HG03575 (cell line): ENCODE measurements around the gene CEP68.
"Not testable (repeated sequence)": the region's sequence is repeated elsewhere in the genome, so short reads cannot be mapped to it uniquely, and the experiment has no call there.

Source experiments
- ATAC-seq: cut with Tn5 transposase; IDR thresholded peaks from one replicate; pipeline ENCODE4 v1.9.1; 2021; ENCODE audit not compliant: unreplicated experiment, insufficient number of reproducible peaks, low FRiP score; ENCODE audit errors: extremely low read depth

CEP68 gene

GRCh38 chr2:65113816-65114215, 57.6 kb downstream of the CEP68 start:
- no peak for ATAC-seq

GRCh38 chr2:65114921-65115320, 58.7 kb downstream of the CEP68 start:
- no peak for ATAC-seq

GRCh38 chr2:65116645-65117044, 60.4 kb downstream of the CEP68 start:
- ATAC-seq, result no peak

GRCh38 chr2:65120990-65121693, 64.9 kb downstream of the CEP68 start:
- no peak for ATAC-seq

- no peak for ATAC-seq
These were observed 66.1 kb downstream of the CEP68 start for GRCh38 chr2:65122313-65122712.

GRCh38 chr2:65125457-65125856, 69.2 kb downstream of the CEP68 start:
- not testable (repeated sequence) for ATAC-seq

- ATAC-seq, result no peak
These were observed 72.3 kb downstream of the CEP68 start for GRCh38 chr2:65128297-65129190.

GRCh38 chr2:65129286-65129825, 73.1 kb downstream of the CEP68 start:
- ATAC-seq, result no peak

GRCh38 chr2:65129826-65130663, 73.8 kb downstream of the CEP68 start, which contains the start of gene RAB1A:
RAB1A (minus strand) TSS chr2:65130106; CDS start chr2:65129915, 191 bp downstream.
- ATAC-seq, result peak; percentile 78

- no peak for ATAC-seq
These were observed 74.5 kb downstream of the CEP68 start for GRCh38 chr2:65130664-65131175.

GRCh38 chr2:65132930-65133329, 76.7 kb downstream of the CEP68 start:
- not testable (repeated sequence) for ATAC-seq

GRCh38 chr2:65133626-65134025, 77.4 kb downstream of the CEP68 start:
- ATAC-seq, result no peak

GRCh38 chr2:65134158-65134557, 77.9 kb downstream of the CEP68 start:
- ATAC-seq, result no peak

GRCh38 chr2:65136253-65136652, 80.0 kb downstream of the CEP68 start:
- ATAC-seq, result no peak
